LNCaP clone FGC (cell line): Measurements from ENCODE around the gene RNF223.
"Not testable (repeated sequence)": the region's sequence is repeated elsewhere in the genome, so short reads cannot be mapped to it uniquely, and the experiment has no call there.

ENCODE experiments used
- DNase-seq: peaks from one replicate; pipeline ENCODE4 v3.0.0-alpha.2; 2011; ENCODE audit warnings: low read depth
- H3K4me3 ChIP-seq: 2 replicates; pipeline ENCODE4 v1.5.1; 2011; ENCODE audit warnings: mild to moderate bottlenecking, low read depth, low read length, control low read depth
- TF ChIP-seq, protein P1 (sequence below): IDR thresholded peaks from 2 replicates; pipeline ENCODE4 v1.5.1; 2012; ENCODE audit warnings: mild to moderate bottlenecking; ENCODE audit not compliant: control insufficient read depth, insufficient read depth; ENCODE audit errors: extremely low read depth

RNF223 gene

DNA sequence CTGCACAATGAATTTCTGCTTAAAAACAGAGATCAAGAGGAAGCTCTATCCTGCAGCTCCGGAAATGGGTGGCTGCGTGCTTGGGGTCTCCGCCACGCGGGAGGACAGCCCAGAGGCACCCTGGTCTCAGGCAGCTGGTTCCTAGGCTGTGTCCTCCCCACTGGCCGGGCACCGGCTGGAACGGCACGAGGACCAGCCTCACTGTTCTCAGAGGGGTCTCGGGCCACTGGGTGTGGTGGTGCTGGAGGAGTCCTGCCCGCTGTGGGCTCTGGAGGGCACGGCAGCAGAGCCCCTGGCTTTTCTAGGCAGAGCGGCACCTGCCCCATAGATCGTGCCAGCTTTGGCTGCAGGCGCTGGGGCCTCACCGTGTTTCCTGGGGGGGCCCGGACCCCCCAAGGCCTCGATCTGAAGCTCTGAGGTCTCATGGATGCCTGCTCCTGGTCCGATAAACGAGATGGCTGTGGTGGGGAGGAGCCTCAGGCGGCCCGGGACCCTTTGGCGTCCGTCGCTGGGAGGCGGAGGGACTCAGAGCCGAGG lies 8.2 kb upstream of the RNF223 start:
- DNase-seq: no peak
- H3K4me3 ChIP-seq: no peak overlapping the region
- TF ChIP-seq, protein P1, sequence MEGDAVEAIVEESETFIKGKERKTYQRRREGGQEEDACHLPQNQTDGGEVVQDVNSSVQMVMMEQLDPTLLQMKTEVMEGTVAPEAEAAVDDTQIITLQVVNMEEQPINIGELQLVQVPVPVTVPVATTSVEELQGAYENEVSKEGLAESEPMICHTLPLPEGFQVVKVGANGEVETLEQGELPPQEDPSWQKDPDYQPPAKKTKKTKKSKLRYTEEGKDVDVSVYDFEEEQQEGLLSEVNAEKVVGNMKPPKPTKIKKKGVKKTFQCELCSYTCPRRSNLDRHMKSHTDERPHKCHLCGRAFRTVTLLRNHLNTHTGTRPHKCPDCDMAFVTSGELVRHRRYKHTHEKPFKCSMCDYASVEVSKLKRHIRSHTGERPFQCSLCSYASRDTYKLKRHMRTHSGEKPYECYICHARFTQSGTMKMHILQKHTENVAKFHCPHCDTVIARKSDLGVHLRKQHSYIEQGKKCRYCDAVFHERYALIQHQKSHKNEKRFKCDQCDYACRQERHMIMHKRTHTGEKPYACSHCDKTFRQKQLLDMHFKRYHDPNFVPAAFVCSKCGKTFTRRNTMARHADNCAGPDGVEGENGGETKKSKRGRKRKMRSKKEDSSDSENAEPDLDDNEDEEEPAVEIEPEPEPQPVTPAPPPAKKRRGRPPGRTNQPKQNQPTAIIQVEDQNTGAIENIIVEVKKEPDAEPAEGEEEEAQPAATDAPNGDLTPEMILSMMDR: no peak

DNA sequence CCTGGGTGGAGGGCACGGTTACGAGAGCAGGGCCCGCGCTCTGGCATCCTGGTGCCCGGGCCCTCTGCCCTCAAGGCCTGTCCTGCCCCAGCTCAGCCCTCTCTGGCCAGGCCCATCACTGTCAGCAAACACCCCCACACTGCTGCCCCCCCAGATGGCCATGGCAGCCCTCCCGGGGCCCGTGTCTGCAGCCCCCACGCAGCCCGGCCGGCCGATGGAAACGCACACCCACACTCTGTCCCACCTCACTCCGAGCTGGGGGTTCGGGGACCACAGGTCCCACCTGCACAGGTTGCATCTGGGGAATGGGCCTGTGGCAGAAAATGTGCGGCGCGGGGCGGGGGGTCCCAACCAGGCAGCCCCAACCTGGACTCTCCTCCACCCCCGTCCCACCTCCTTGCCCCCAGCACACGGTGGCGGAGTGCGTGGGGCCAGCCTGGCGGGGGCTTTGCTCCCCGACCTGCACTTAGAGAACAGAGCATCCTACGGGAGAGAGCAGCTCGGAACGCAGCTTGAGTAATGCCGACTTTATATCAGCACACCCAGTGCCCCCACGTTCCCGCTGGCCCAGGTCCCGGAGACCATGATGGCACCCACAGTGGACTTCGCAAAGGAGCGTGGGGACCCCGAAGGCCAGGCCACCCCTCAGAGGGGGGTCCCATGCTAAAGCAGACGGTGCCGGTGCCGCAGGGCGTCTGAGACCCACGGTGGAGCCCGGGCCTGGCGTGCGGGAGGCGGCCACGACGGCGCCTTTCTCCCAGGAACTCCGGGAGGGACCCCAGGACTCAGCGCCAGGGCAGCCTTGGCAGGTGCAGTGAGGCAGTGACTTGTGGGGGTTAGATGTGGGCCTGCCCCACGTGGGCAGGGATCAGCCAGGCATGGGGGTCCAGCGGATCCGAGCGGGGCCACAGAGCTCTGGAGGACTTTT lies 7.5 kb upstream of the RNF223 start:
- TF ChIP-seq, protein P1: no peak
- H3K4me3 ChIP-seq: no peak overlapping the region
- no peak for DNase-seq

DNA sequence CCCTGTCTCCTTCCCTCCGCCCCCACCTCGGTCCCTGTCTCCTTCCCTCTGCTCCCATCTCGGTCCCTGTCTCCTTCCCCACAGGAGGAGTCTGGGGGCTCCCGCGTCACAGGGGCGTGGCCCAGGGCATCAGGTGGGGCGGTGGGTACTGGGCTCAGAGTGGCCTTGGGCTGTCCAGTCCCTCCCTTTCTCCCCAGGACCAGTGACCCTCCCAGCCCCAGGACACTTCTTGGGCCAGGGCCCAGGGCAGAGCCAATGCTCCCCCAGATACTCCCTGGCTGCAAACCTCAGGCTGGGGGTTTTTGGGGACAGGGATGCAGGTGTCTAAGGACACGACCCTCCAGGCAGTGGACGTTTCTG lies 6.8 kb upstream of the RNF223 start:
- no peak for DNase-seq
- no peak overlapping the region for H3K4me3 ChIP-seq
- TF ChIP-seq, protein P1: no peak

DNA sequence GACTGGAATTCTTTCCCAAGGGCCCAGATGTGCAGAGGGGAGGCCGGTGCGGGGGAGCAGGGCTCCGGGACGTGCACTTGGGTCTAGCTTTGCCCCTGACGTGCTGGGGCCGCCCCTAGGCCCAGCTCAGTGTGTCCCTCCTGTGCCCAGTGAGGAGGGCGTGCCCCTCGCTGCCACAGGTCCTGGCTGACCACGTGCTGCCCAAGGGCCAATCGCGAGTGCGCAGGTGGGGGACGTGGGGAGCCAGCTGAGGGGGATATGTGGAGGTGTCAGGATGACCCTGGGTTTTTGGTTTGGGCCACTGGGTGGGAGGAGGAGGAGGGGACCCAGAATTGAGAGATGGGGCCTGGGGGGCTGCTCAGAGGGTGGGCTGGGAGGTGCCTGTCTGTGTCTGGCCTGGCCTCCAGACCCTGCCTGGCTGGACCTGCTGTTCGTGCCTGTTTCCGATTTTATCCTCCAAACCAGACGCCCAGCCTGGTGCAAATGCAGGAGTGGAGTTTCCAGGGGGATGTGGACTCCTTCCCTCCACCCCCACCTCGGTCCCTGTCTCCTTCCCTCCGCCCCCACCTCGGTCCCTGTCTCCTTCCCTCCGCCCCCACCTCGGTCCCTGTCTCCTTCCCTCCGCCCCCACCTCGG lies 6.1 kb upstream of the RNF223 start:
- peak overlapping the region; percentile 38 for H3K4me3 ChIP-seq
- TF ChIP-seq, protein P1: no peak
- no peak for DNase-seq

DNA sequence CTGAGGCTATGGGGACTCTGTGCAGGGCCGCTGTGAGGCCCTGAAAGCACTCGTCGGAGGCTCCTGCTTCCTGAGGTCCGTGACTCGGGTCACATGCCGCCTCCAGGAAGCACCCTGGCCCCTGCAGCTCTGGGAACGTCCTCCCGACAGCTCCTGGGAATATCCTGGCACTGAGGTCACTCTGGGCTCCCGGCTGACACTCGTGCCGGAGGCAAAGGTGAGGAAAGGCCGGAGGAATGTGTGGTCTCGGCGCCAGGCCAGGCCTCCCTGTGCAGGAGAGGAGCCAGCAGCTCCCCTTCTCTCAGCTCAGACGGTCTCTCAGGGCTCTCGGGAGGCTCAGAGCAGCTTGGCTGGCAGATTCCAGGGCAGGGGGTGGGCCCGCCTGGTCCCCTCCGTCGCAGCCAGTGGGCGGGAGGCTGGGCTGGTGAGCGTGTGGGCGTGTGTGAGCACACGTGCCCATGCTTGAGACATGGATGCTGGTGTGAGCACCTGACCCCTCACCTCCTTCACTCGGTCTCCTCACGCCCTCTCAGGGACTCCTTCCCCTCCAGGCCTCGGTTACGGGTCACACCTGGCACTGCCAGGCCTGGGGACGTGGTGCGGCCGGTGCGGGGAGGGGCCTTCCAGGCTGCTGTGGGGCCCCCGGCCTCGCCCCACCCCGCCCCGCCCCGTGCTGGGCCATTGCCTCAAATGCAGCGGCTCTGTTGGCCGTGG lies 5.5 kb upstream of the RNF223 start:
- TF ChIP-seq, protein P1: no peak
- DNase-seq: peak; percentile 89
- peak overlapping the region; percentile 38 for H3K4me3 ChIP-seq

DNA sequence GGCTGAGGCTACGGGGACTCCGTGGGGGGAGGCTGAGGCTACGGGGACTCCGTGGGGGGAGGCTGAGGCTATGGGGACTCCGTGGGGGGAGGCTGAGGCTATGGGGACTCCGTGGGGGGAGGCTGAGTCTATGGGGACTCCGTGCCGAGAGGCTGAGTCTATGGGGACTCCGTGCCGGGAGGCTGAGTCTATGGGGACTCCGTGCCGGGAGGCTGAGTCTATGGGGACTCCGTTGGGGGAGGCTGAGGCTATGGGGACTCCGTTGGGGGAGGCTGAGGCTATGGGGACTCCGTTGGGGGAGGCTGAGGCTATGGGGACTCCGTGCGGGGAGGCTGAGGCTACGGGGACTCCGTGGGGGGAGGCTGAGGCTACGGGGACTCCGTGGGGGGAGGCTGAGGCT lies 3.3 kb upstream of the RNF223 start:
- not testable (repeated sequence) for H3K4me3 ChIP-seq, DNase-seq
